GM21825 (cell line): Measurements from ENCODE around the gene FCER1G.
"Not testable (repeated sequence)": the region's sequence is repeated elsewhere in the genome, so short reads cannot be mapped to it uniquely, and the experiment has no call there.

Source experiments
- ATAC-seq: cut with Tn5 transposase; IDR thresholded peaks from one replicate; pipeline ENCODE4 v1.9.1; 2021; ENCODE audit warnings: mild to moderate bottlenecking, moderate library complexity; ENCODE audit not compliant: unreplicated experiment

The FCER1G gene

GRCh38 chr1:161201836-161202712 lies 13.0 kb upstream of the FCER1G start, which contains the start of gene NDUFS2:
NDUFS2 (plus strand) TSS chr1:161202367; CDS start chr1:161202386, 19 bp downstream.
- peak; percentile 93 for ATAC-seq

GRCh38 chr1:161206411-161207140 lies 8.5 kb upstream of the FCER1G start:
- ATAC-seq = no peak

GRCh38 chr1:161207173-161207572 lies 7.9 kb upstream of the FCER1G start:
- no peak for ATAC-seq

GRCh38 chr1:161209790-161210409 lies 5.2 kb upstream of the FCER1G start:
- peak; percentile 77 for ATAC-seq

GRCh38 chr1:161214369-161214768 lies 726 bp upstream of the FCER1G start:
- no peak for ATAC-seq

- ATAC-seq = peak; percentile 87
Observed at GRCh38 chr1:161216945-161217712, 2.0 kb downstream of the FCER1G start.

- peak; percentile 1 for ATAC-seq
Observed at GRCh38 chr1:161217831-161218230, 2.7 kb downstream of the FCER1G start.

- no peak for ATAC-seq
Observed at GRCh38 chr1:161218301-161219077, 3.4 kb downstream of the FCER1G start.

- ATAC-seq = no peak
Observed at GRCh38 chr1:161219078-161219892, 4.2 kb downstream of the FCER1G start.

GRCh38 chr1:161220002-161220401 lies 4.9 kb downstream of the FCER1G start:
- ATAC-seq = no peak

- no peak for ATAC-seq
Observed at GRCh38 chr1:161222175-161223019, 7.3 kb downstream of the FCER1G start.

- ATAC-seq = no peak
Observed at GRCh38 chr1:161223805-161224694, 9.0 kb downstream of the FCER1G start.

GRCh38 chr1:161224695-161225087 lies 9.6 kb downstream of the FCER1G start:
- not testable (repeated sequence) for ATAC-seq

- ATAC-seq = no peak
Observed at GRCh38 chr1:161225178-161225533, 10.1 kb downstream of the FCER1G start.

- peak; percentile 91 for ATAC-seq
Observed at GRCh38 chr1:161225534-161226319, 10.6 kb downstream of the FCER1G start, which contains the start of gene TOMM40L. TOMM40L (plus strand) TSS chr1:161226060; CDS start chr1:161226490, 430 bp downstream.

GRCh38 chr1:161226320-161226711 lies 11.2 kb downstream of the FCER1G start:
- ATAC-seq = no peak
